HepG2 (cell line): ENCODE measurements around the gene DSTYK. TPM values are rescaled to one million over a fixed set of nuclear protein-coding genes. Genes with fewer than 3 reads are reported as not detected.

Experiments
- ATAC-seq: fragments of 200-7000 bp; cut with Tn5 transposase; 3 replicates; pipeline ENCODE4 v1.9.1; 2020; ENCODE audit warnings: mild to moderate bottlenecking, moderate library complexity
- BruUV-seq: library from RNA; stranded (reverse); fragments of 400-500 nt; replicated peaks from 2 replicates; lab custom pipeline; 2021; lab: Mats Ljungman, UMichigan
- CTCF ChIA-PET: fragments of 300-600 bp; formaldehyde crosslinking; extraction: SDS; loops from one replicate; lab custom pipeline; 2021; ENCODE audit warnings: low total read pairs, inconsistent platforms, low intra/inter-chr PET ratio; lab: Yijun Ruan, JAX
- POLR2A ChIA-PET: fragments of 350-600 bp; sonication (Branson Sonifier 250); formaldehyde crosslinking; loops from one replicate; lab custom pipeline; 2020; ENCODE audit warnings: antibody characterized with exemption, inconsistent platforms; lab: Yijun Ruan, JAX
- DNase-seq: peaks from one replicate; pipeline ENCODE4 v3.0.0-alpha.2; 2015; ENCODE audit warnings: low spot score
- FAIRE-seq: peaks from 3 replicates; lab custom pipeline; 2011; peaks lifted over from hg19 to GRCh38; lab: Jason Lieb, UNC
- H2AFZ ChIP-seq: one replicate; pipeline ENCODE4 v1.6.1; 2011; ENCODE audit warnings: low read length, inconsistent platforms
- H3K27ac ChIP-seq: fragments of 300-600 bp; 3 replicates; pipeline ENCODE4 v1.8.0; 2011; ENCODE audit warnings: mixed run types, mild to moderate bottlenecking, mixed read lengths, low read length, inconsistent platforms; ENCODE audit not compliant: insufficient read depth; ENCODE audit errors: extremely low read length
- H3K27me3 ChIP-seq, 2 experiments: fragments of 200-600 bp in 1 of 2; 2 replicates in 1 of 2; 3 replicates in 1 of 2; pipeline versions ENCODE4 v1.6.0 to v1.8.0; 2011; ENCODE audit warnings: low read length in 2 of 2, mild to moderate bottlenecking in 2 of 2, moderate library complexity in 2 of 2, inconsistent platforms in 1 of 2; ENCODE audit not compliant: insufficient read depth in 2 of 2, control insufficient read depth in 1 of 2
- H3K36me3 ChIP-seq, 2 experiments: fragments of 200-600 bp in 1 of 2; replicated peaks in 1 of 2; 2 replicates in 1 of 2; 3 replicates in 1 of 2; pipeline versions ENCODE4 v1.5.1 to v1.8.0; 2011; ENCODE audit warnings: low read length in 2 of 2, inconsistent platforms in 1 of 2; ENCODE audit not compliant: insufficient read depth in 2 of 2, control insufficient read depth in 1 of 2
- H3K4me1 ChIP-seq: 2 replicates; pipeline ENCODE4 v1.5.1; 2012; ENCODE audit warnings: low read length, inconsistent platforms; ENCODE audit not compliant: insufficient read depth
- H3K4me2 ChIP-seq: 2 replicates; pipeline ENCODE4 v1.6.0; 2011; ENCODE audit warnings: low read depth, low read length, inconsistent platforms
- H3K4me3 ChIP-seq, 3 experiments: fragments of 200-600 bp in 1 of 3; sonication (generic), shearing (Covaris generic) in 1 of 3; replicated peaks in 1 of 3; 2 replicates each; pipeline ENCODE4 v1.5.1; 2011 to 2016; ENCODE audit warnings: low read length in 3 of 3, inconsistent platforms in 2 of 3, low read depth in 2 of 3, mild to moderate bottlenecking in 2 of 3, control low read depth in 1 of 3, mixed read lengths in 1 of 3; ENCODE audit not compliant: insufficient read depth in 1 of 3
- H3K79me2 ChIP-seq: one replicate; pipeline ENCODE4 v1.6.1; 2011; ENCODE audit warnings: low read length, inconsistent platforms; ENCODE audit not compliant: insufficient read depth
- H3K9ac ChIP-seq: 2 replicates; pipeline ENCODE4 v1.6.0; 2011; ENCODE audit warnings: mild to moderate bottlenecking, low read depth, low read length, inconsistent platforms; ENCODE audit not compliant: insufficient read depth
- H3K9me3 ChIP-seq: 2 replicates; pipeline ENCODE4 v1.5.1; 2012; ENCODE audit warnings: mild to moderate bottlenecking, low read length
- H4K20me1 ChIP-seq: 2 replicates; pipeline ENCODE4 v1.6.0; 2011; ENCODE audit warnings: inconsistent platforms, mild to moderate bottlenecking, low read length, moderate library complexity; ENCODE audit not compliant: insufficient read depth
- EHMT2 ChIP-seq: fragments of 200-600 bp; sonication (generic); IDR thresholded peaks from 2 replicates; pipeline ENCODE4 v1.7.0; 2017; ENCODE audit warnings: antibody characterized with exemption, low read depth, low read length, borderline replicate concordance
- FOXA3 ChIP-seq: IDR thresholded peaks from 2 replicates; pipeline ENCODE4 v1.6.1; 2016; ENCODE audit warnings: missing genetic modification reagents, missing compliant biosample characterization
- FOXC1 ChIP-seq: sonication (generic); formaldehyde crosslinking; IDR thresholded peaks from 2 replicates; pipeline ENCODE4 v1.8.0; 2022; ENCODE audit warnings: mild to moderate bottlenecking, missing genetic modification reagents, borderline replicate concordance
- HOXA3 ChIP-seq: sonication (generic); formaldehyde crosslinking; IDR thresholded peaks from 2 replicates; pipeline ENCODE4 v1.5.0; 2020; ENCODE audit warnings: missing genetic modification reagents
- MTF2 ChIP-seq: sonication (generic); formaldehyde crosslinking; IDR thresholded peaks from 2 replicates; pipeline ENCODE4 v1.5.0; 2020; ENCODE audit warnings: missing genetic modification reagents, borderline replicate concordance
- NFYB ChIP-seq: sonication (generic); formaldehyde crosslinking; IDR thresholded peaks from 2 replicates; pipeline ENCODE4 v1.4.0; 2020; ENCODE audit warnings: missing genetic modification reagents
- NKX3-1 ChIP-seq: sonication (generic); formaldehyde crosslinking; IDR thresholded peaks from 2 replicates; pipeline ENCODE4 v1.5.0; 2020; ENCODE audit warnings: missing genetic modification reagents
- PCBP2 ChIP-seq: fragments of 200-400 bp; formaldehyde crosslinking; optimal IDR thresholded peaks from 2 replicates; pipeline ENCODE3; 2018; ENCODE audit warnings: low read length, low read depth; ENCODE audit not compliant: poor library complexity, severe bottlenecking
- PHF20 ChIP-seq: sonication (generic); formaldehyde crosslinking; IDR thresholded peaks from 2 replicates; pipeline ENCODE4 v1.5.0; 2020; ENCODE audit warnings: mild to moderate bottlenecking, missing genetic modification reagents
- REL ChIP-seq: sonication (generic); formaldehyde crosslinking; conservative IDR thresholded peaks from 2 replicates; pipeline ENCODE4 v1.8.0; 2022; ENCODE audit warnings: mild to moderate bottlenecking, missing genetic modification reagents, moderate library complexity
- SP1 ChIP-seq, 2 experiments: fragments of 450-650 bp in 1 of 2; sonication (generic) in 1 of 2; formaldehyde crosslinking in 1 of 2; IDR thresholded peaks; 2 replicates each; pipeline versions ENCODE4 v1.4.0 to v1.6.1; 2016 to 2020; ENCODE audit warnings: missing genetic modification reagents in 1 of 2
- SRSF4 ChIP-seq: fragments of 200-400 bp; formaldehyde crosslinking; IDR thresholded peaks from one replicate; pipeline ENCODE4 v1.6.1; 2018; ENCODE audit warnings: mild to moderate bottlenecking, low read depth, low read length, moderate library complexity; ENCODE audit not compliant: poor library complexity, severe bottlenecking
- ZKSCAN8 ChIP-seq: IDR thresholded peaks from 2 replicates; pipeline ENCODE4 v1.6.1; 2016; ENCODE audit warnings: borderline replicate concordance, missing genetic modification reagents, missing compliant biosample characterization
- ZNF124 ChIP-seq: sonication (generic); formaldehyde crosslinking; IDR thresholded peaks from 2 replicates; pipeline ENCODE4 v1.4.0; 2020; ENCODE audit warnings: missing genetic modification reagents
- ZNF234 ChIP-seq: sonication (generic); formaldehyde crosslinking; conservative IDR thresholded peaks from 2 replicates; pipeline ENCODE4 v1.5.1; 2020; ENCODE audit warnings: mild to moderate bottlenecking, missing genetic modification reagents
- ZNF33A ChIP-seq: sonication (generic); formaldehyde crosslinking; IDR thresholded peaks from 2 replicates; pipeline ENCODE4 v1.5.1; 2020; ENCODE audit warnings: missing genetic modification reagents, mild to moderate bottlenecking, moderate library complexity, borderline replicate concordance
- ZNF501 ChIP-seq: sonication (generic); formaldehyde crosslinking; IDR thresholded peaks from 2 replicates; pipeline ENCODE4 v1.5.1; 2020; ENCODE audit warnings: mild to moderate bottlenecking, moderate library complexity, missing genetic modification reagents
- ZNF557 ChIP-seq: sonication (generic); formaldehyde crosslinking; IDR thresholded peaks from 2 replicates; pipeline ENCODE4 v1.4.0; 2020; ENCODE audit warnings: missing genetic modification reagents
- ZNF670 ChIP-seq: sonication (generic); formaldehyde crosslinking; IDR thresholded peaks from 2 replicates; pipeline ENCODE4 v1.8.0; 2022; ENCODE audit warnings: mild to moderate bottlenecking, missing genetic modification reagents, borderline replicate concordance
- ZNF773 ChIP-seq: sonication (generic); formaldehyde crosslinking; IDR thresholded peaks from 2 replicates; pipeline ENCODE4 v1.4.0; 2020; ENCODE audit warnings: missing genetic modification reagents, borderline replicate concordance
- ZNF788 ChIP-seq: sonication (generic); formaldehyde crosslinking; IDR thresholded peaks from 2 replicates; pipeline ENCODE4 v1.5.0; 2020; ENCODE audit warnings: mild to moderate bottlenecking, missing genetic modification reagents, borderline replicate concordance
- ZNF792 ChIP-seq: IDR thresholded peaks from 2 replicates; pipeline ENCODE4 v1.6.1; 2016
- ZSCAN25 ChIP-seq: sonication (generic); formaldehyde crosslinking; IDR thresholded peaks from 2 replicates; pipeline ENCODE4 v1.8.0; 2022; ENCODE audit warnings: mild to moderate bottlenecking, missing genetic modification reagents
- WGBS: methylation state at CpG from one replicate; pipeline ENCODE4 v1.1.6; 2017; ENCODE audit warnings: low lambda C conversion rate; 5-methylcytosine and 5-hydroxymethylcytosine counted together
- in situ Hi-C: cut with HindIII; loops from 2 replicates; pipeline ENCODE4 v1.10.0; 2017; ENCODE audit warnings: low pct_unique_long_range_greater_than_20kb; ENCODE audit not compliant: extremely low pct_ligation_motif_present
- intact Hi-C: fragments of 100-400 bp; cut with micrococcal nuclease; formaldehyde crosslinking; loops from one replicate; pipeline ENCODE4 v1.10.0; 2022; ENCODE audit not compliant: unreplicated experiment
- polyA plus RNA-seq, 8 experiments: library from polyadenylated mRNA; depleted of rRNA in 3 of 8; stranded (reverse) in 7 of 8; unstranded in 1 of 8; fragments of >200 nt; fragmentation: Illumina TruSeq in 4 of 8; extraction: Trizol in 4 of 8; gene quantifications; 2 replicates each; pipeline versions ENCODE4 v1.2.1 to v1.2.3, GENCODE V29; 2011 to 2016; ENCODE audit warnings: low read depth in 4 of 8, missing spikeins in 1 of 8, mixed read lengths in 1 of 8; ENCODE audit not compliant: insufficient read depth in 1 of 8
- total RNA-seq, 5 experiments: library from RNA; depleted of rRNA; stranded (reverse); fragments of >200 nt; fragmentation: Illumina TruSeq; extraction: Trizol; gene quantifications; 2 replicates each; pipeline ENCODE4 v1.2.3, GENCODE V29; 2016; ENCODE audit warnings: low read depth in 1 of 5
- TF ChIP-seq, protein P1 (sequence below): sonication (generic); formaldehyde crosslinking; IDR thresholded peaks from 2 replicates; pipeline ENCODE4 v1.8.1; 2023; ENCODE audit warnings: missing genetic modification reagents, mild to moderate bottlenecking, borderline replicate concordance
- TF ChIP-seq, protein P2 (sequence below): sonication (generic); formaldehyde crosslinking; IDR thresholded peaks from 2 replicates; pipeline ENCODE4 v1.4.0; 2020; ENCODE audit warnings: missing genetic modification reagents

The DSTYK gene
- total and polyA plus RNA-seq, 2 of the 13 experiments (the other 11 are each of a cell fraction or from before 2014, with no cell fraction given) = 2.6 to 4.8 TPM

DNA sequence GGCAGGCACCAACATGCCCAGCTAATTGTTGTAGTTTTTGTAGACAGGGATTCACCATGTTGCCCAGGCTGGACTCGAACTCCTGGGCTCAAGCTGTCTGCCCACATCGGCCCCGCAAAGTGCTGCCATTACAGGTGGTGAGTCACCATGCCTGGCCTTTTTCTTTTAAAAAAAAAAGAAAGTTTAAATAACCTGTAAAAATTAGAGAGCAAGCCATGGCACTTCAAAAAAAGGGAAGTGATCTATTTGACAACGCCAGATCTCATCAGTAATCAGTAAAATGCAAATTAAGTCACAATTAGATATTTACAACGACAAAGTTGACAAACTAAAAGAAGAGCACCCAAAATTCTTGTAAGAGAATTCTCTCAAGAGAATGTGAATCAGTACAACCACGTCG, 86.8 kb downstream of the DSTYK start (continued):
- TF ChIP-seq EHMT2 (no peak), PHF20 (no peak), FOXA3 (no peak), NKX3-1 (CRISPR knock-in tag) (no peak), NFYB (CRISPR knock-in tag) (no peak), HOXA3 (CRISPR knock-in tag) (no peak), ZNF788 (CRISPR knock-in tag) (no peak), ZSCAN25 (CRISPR knock-in tag) (no peak), REL (no peak), PCBP2 (no peak), ZNF792 (no peak)
- TF ChIP-seq, protein P1, sequence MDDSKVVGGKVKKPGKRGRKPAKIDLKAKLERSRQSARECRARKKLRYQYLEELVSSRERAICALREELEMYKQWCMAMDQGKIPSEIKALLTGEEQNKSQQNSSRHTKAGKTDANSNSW (CRISPR knock-in tag) = no peak

DNA sequence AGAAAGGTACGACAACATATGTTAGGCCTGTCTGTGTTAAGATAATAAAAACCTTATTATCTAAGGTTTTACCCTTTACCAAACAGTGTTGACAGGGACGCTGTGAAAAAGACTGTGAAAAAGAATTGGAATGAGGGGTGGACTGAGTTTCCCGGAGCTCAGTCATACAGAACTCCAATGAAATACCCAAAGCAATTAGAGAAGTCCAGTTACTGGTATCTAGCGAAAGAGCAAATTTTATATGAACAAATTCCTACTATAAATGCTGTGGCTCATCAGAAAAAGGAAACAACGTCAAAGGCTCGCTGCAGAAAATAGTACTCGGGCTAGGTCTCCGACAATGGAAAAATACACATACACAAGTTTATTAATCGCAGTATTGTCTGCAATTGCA, 89.0 kb downstream of the DSTYK start:
- H3K27me3 ChIP-seq = no peaks in the 10 kb centered on the region; a peak in 1 of 5 replicates
- H3K9me3 ChIP-seq = no peaks in the 10 kb centered on the region
- ATAC-seq (peak; percentile 34), FAIRE-seq (no peak), DNase-seq (no peak)
- H2AFZ ChIP-seq = peak overlapping the region; percentile 97
- H3K9ac ChIP-seq = peak overlapping the region; percentile 90
- peak overlapping the region; percentile 94 for H3K27ac ChIP-seq
- CTCF ChIA-PET = interaction anchor here (0.8 to 1.0 kb wide), 2 partner anchors 18 to 69 kb away, joined by 3 read pairs; no protein-coding TSS in a partner anchor
- H3K36me3 ChIP-seq = peaks cover 0 to 3% of the 10 kb centered on the region in 2 experiments; a peak in 1 of 5 replicates
- peak overlapping the region; percentile 78 for H3K4me2 ChIP-seq
- peak overlapping the region; percentile 85 to 95 (median 85) for H3K4me3 ChIP-seq
- H4K20me1 ChIP-seq = no peaks in the 10 kb centered on the region
- H3K4me1 ChIP-seq = peaks cover 31% of the 10 kb centered on the region
- in situ Hi-C loops = no loop called here
- 2% methylated on average over 9 of the region's 9 CpGs for WGBS
- H3K79me2 ChIP-seq = peaks cover 34% of the 10 kb centered on the region
- POLR2A ChIA-PET = interaction anchor here (1.6 to 2.6 kb wide), 5 partner anchors 18 to 606 kb away, joined by 4 to 9 read pairs (median 5); partner anchors contain the start of gene MDM4
- intact Hi-C loops = loop anchor here (1.0 to 5.0 kb wide), 4 partner anchors 19 to 195 kb away; partner anchors contain the start of gene DSTYK
- TSS peak; percentile 84 for BruUV-seq
- TF ChIP-seq SRSF4 = no peak
- TF ChIP-seq ZNF33A (CRISPR knock-in tag) = peak; percentile 73; the same call in 1 of the 2 replicates
- TF ChIP-seq ZNF557 (CRISPR knock-in tag) = no peak
- 0 out of 2 replicates have a peak, but pooled peaks have one; percentile 37 for TF ChIP-seq ZNF773
- 0 out of 2 replicates have a peak, but pooled peaks have one; percentile 4 for TF ChIP-seq ZKSCAN8
- TF ChIP-seq ZNF124 (CRISPR knock-in tag) = peak; percentile 3; the same call in 1 of the 2 replicates
- TF ChIP-seq FOXC1 (CRISPR knock-in tag) = no peak
- TF ChIP-seq MTF2 = 0 out of 2 replicates have a peak, but pooled peaks have one; percentile 45
- TF ChIP-seq SP1 (IDR thresholded peaks at IDR 0.05) = no peak
- no peak for TF ChIP-seq SP1 (CRISPR knock-in tag; IDR thresholded peaks at IDR 0.05)
- TF ChIP-seq, protein P2, sequence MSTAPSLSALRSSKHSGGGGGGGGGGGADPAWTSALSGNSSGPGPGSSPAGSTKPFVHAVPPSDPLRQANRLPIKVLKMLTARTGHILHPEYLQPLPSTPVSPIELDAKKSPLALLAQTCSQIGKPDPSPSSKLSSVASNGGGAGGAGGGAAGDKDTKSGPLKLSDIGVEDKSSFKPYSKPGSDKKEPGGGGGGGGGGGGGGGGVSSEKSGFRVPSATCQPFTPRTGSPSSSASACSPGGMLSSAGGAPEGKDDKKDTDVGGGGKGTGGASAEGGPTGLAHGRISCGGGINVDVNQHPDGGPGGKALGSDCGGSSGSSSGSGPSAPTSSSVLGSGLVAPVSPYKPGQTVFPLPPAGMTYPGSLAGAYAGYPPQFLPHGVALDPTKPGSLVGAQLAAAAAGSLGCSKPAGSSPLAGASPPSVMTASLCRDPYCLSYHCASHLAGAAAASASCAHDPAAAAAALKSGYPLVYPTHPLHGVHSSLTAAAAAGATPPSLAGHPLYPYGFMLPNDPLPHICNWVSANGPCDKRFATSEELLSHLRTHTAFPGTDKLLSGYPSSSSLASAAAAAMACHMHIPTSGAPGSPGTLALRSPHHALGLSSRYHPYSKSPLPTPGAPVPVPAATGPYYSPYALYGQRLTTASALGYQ = 0 out of 2 replicates have a peak, but pooled peaks have one; percentile 24
- TF ChIP-seq ZNF234 (CRISPR knock-in tag) = 0 out of 2 replicates have a peak, but pooled peaks have one; percentile 45
- peak; percentile 8; the same call in 1 of the 2 replicates for TF ChIP-seq ZNF501 (CRISPR knock-in tag)
- TF ChIP-seq ZNF670 = peak; percentile 95
